Psoas muscle (tissue), 8 donors: Measurements from ENCODE around the gene ZSWIM6. TPM values are rescaled to one million over a fixed set of nuclear protein-coding genes. Genes with fewer than 3 reads are reported as not detected.

ENCODE experiments used
- ATAC-seq, 4 donors: fragments of 200-7000 bp; cut with Tn5 transposase; one replicate each; pipeline ENCODE4 v1.9.1; 2020; ENCODE audit warnings: moderate library complexity in 3 of 4, mild to moderate bottlenecking in 2 of 4
- DNase-seq, 2 donors: peaks; one replicate each; pipeline ENCODE4 v3.0.0-alpha.2; 2020
- H3K27ac ChIP-seq: fragments of 200-600 bp; one replicate; pipeline ENCODE4 v1.8.0; 2022
- H3K27me3 ChIP-seq, 3 donors: fragments of 200-600 bp in 1 of 3; one replicate each; pipeline versions ENCODE4 v1.6.1 to v1.8.0; 2013 to 2022; ENCODE audit warnings: low read length in 2 of 3, mild to moderate bottlenecking in 2 of 3, moderate library complexity in 1 of 3; ENCODE audit not compliant: insufficient read depth in 3 of 3
- H3K36me3 ChIP-seq, 2 donors: fragments of 200-600 bp in 1 of 2; one replicate each; pipeline versions ENCODE4 v1.6.1 to v1.8.0; 2013 to 2022; ENCODE audit warnings: low read depth in 1 of 2, mild to moderate bottlenecking in 1 of 2, moderate library complexity in 1 of 2; ENCODE audit not compliant: insufficient read depth in 1 of 2
- H3K4me1 ChIP-seq: fragments of 200-600 bp; one replicate; pipeline ENCODE4 v1.8.0; 2022
- H3K4me3 ChIP-seq: fragments of 200-600 bp; one replicate; pipeline ENCODE4 v1.8.0; 2022; ENCODE audit warnings: mild to moderate bottlenecking
- H3K9me3 ChIP-seq: fragments of 200-600 bp; one replicate; pipeline ENCODE4 v1.8.0; 2022
- WGBS, 3 donors: extraction: QIAGEN DNeasy Blood & Tissue Kit; methylation state at CpG; one replicate each; pipeline versions ENCODE4 v1.1.6 to v1.1.7; 2013; 5-methylcytosine and 5-hydroxymethylcytosine counted together
- intact Hi-C, 2 donors: fragments of 100-400 bp; cut with DNase I; formaldehyde crosslinking; loops; one replicate each; pipeline versions ENCODE4 v1.11.0 to v1.14.2; 2022
- polyA plus RNA-seq, 3 donors: library from polyadenylated mRNA; stranded (reverse); fragments of 200-250 nt; gene quantifications; one replicate each; pipeline ENCODE4 v1.2.3, GENCODE V29; 2013
- total RNA-seq, 4 donors: library from RNA; stranded (reverse); fragmentation: NEBNext Ultra II Directional in 2 of 4; extraction: Animal tissue kit (Norgen Biotek cat#: 25700) in 2 of 4; gene quantifications; one replicate each; pipeline versions ENCODE4 v1.2.1 to v1.2.4, GENCODE V29; 2021 to 2023
- TF ChIP-seq, protein P1 (sequence below): fragments of 200-600 bp; IDR thresholded peaks from one replicate; pipeline ENCODE4 v1.8.0; 2022; ENCODE audit warnings: antibody characterized with exemption
- donor health status: healthy with polysubstance abuse.
- donor health status: DM: no; HTN: no; CAD: no; lungs with moderate emphysema.
- donor health status: Bipolar disorder and iron deficiency.
- donor health status: healthy.
- donor health status: DM: yes; HTN: yes; CAD: no.
- donor health status: DM: no; HTN: no; CAD: no.
- donor health status: DM: no; HTN: no; CAD: no.
- donor health status: DM: yes; HTN: yes; CAD: no.

Gene ZSWIM6
- total and polyA plus RNA-seq, 7 donors: 1.4 to 6.3 (median 4.0) TPM

GRCh38 chr5:61588216-61588615 lies 256.2 kb downstream of the ZSWIM6 start:
- Histone ChIP-seq H3K4me3 (no peak overlapping the region), H3K36me3 (no peaks in the 10 kb centered on the region), H3K27me3 (no peaks in the 10 kb centered on the region), H3K9me3 (no peaks in the 10 kb centered on the region), H3K27ac (no peak overlapping the region), H3K4me1 (no peaks in the 10 kb centered on the region)
- 26 to 43% (median 29%) methylated on average over 2 of the region's 2 CpGs for WGBS, 3 donors
- ATAC-seq: no peak
- DNase-seq: no peak
- intact Hi-C loops: no loop called here
- TF ChIP-seq, protein P1, sequence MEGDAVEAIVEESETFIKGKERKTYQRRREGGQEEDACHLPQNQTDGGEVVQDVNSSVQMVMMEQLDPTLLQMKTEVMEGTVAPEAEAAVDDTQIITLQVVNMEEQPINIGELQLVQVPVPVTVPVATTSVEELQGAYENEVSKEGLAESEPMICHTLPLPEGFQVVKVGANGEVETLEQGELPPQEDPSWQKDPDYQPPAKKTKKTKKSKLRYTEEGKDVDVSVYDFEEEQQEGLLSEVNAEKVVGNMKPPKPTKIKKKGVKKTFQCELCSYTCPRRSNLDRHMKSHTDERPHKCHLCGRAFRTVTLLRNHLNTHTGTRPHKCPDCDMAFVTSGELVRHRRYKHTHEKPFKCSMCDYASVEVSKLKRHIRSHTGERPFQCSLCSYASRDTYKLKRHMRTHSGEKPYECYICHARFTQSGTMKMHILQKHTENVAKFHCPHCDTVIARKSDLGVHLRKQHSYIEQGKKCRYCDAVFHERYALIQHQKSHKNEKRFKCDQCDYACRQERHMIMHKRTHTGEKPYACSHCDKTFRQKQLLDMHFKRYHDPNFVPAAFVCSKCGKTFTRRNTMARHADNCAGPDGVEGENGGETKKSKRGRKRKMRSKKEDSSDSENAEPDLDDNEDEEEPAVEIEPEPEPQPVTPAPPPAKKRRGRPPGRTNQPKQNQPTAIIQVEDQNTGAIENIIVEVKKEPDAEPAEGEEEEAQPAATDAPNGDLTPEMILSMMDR: no peak

DNA sequence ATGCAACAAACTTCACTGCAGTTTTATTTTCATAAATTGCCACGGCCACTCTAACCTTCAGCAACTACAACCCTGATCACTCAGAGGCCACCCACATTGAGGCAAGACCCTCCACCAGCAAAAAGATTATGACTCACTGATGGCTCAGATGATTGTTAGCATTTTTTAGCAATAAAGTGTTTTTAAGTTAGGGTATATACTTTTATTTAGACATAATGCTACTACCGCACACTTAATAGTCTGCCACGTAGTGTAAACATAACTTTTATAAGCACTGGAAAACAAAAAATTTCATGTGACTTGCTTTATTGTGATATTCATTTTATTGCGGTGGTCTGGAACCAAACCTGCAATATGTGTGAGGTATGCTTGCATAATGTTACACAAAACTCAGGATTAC lies 257.9 kb downstream of the ZSWIM6 start:
- Histone ChIP-seq H3K9me3 (no peaks in the 10 kb centered on the region), H3K4me3 (no peak overlapping the region), H3K27ac (no peak overlapping the region), H3K36me3 (no peaks in the 10 kb centered on the region), H3K27me3 (no peaks in the 10 kb centered on the region), H3K4me1 (no peaks in the 10 kb centered on the region)
- ATAC-seq (no peak), DNase-seq (no peak)
- TF ChIP-seq, protein P1: no peak
- intact Hi-C loops: no loop called here
- WGBS, 3 donors: 84 to 91% (median 90%) methylated on average over 4 of the region's 4 CpGs

GRCh38 chr5:61590473-61590872 lies 258.4 kb downstream of the ZSWIM6 start:
- Histone ChIP-seq H3K9me3 (no peaks in the 10 kb centered on the region), H3K27me3 (no peaks in the 10 kb centered on the region), H3K36me3 (no peaks in the 10 kb centered on the region), H3K4me3 (no peak overlapping the region), H3K4me1 (no peaks in the 10 kb centered on the region), H3K27ac (no peak overlapping the region)
- WGBS, 3 donors: 66 to 79% (median 72%) methylated on average over 2 of the region's 2 CpGs
- intact Hi-C loops: no loop called here
- no peak for DNase-seq
- TF ChIP-seq, protein P1: no peak
- ATAC-seq: no peak

- DNase-seq: no peak
- ATAC-seq: no peak
- WGBS, 3 donors: 92 to 95% (median 94%) methylated on average over 4 of the region's 4 CpGs
- no peak overlapping the region for H3K27ac ChIP-seq
- intact Hi-C loops: no loop called here
- no peaks in the 10 kb centered on the region for H3K9me3 ChIP-seq
- no peaks in the 10 kb centered on the region for H3K27me3 ChIP-seq
- TF ChIP-seq, protein P1: no peak
- no peak overlapping the region for H3K4me3 ChIP-seq
- no peaks in the 10 kb centered on the region for H3K4me1 ChIP-seq
- no peaks in the 10 kb centered on the region for H3K36me3 ChIP-seq
These were observed 259.8 kb downstream of the ZSWIM6 start for GRCh38 chr5:61591859-61592258.

GRCh38 chr5:61595426-61595825 lies 263.4 kb downstream of the ZSWIM6 start:
- ATAC-seq (no peak), DNase-seq (no peak)
- TF ChIP-seq, protein P1: no peak
- H3K36me3 ChIP-seq: no peaks in the 10 kb centered on the region
- no peak overlapping the region for H3K4me3 ChIP-seq
- H3K27me3 ChIP-seq: no peaks in the 10 kb centered on the region
- no peaks in the 10 kb centered on the region for H3K4me1 ChIP-seq
- H3K27ac ChIP-seq: no peak overlapping the region
- no peaks in the 10 kb centered on the region for H3K9me3 ChIP-seq
- intact Hi-C loops: no loop called here
